ENCODE data around the gene SCAF8.
A peak's percentile ranks its signal among the peaks of the same experiment; 100 is the strongest.
"Not testable (repeated sequence)": the region's sequence is repeated elsewhere in the genome, so short reads cannot be mapped to it uniquely, and the experiment has no call there.

The SCAF8 gene

DNA sequence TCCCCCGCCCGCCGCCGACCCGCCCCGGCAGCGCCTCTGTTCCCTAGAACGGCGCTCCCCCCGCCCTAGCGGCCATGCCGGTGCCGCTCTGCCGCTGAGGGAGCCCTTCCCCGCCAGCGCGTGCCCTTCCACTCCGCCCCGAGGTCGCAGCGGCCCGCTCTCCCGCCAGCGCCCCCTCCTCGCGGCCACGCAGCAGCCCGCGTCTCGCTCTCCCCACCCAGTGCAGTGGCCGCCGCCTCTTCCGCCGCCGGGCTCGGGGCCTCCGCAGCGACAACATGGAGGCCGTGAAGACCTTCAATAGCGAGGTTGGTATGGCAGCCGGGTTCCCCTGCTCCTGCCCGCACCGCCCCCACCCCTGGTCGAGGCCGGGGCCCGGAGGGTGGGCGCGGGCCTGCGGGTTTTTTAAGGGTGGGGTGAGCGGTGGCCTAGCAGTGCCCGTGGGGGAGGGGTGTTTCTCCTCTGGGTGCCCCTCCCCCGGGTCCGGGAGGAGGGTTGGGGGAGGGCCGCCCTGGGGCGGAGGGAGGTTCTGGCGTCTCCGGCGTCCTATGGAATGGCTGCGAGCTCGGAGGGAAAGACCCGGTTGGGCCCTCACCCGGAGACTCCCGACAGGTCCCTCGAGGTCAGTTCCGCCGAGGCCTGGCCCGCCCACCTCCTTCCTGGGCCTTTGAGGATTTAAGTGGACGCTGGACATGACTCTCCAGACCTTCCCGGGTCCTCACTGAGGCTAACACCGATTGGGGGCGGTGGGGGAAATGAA lies 588 bp downstream of the SCAF8 start:
- DNase-seq: peak; percentile 93

DNA sequence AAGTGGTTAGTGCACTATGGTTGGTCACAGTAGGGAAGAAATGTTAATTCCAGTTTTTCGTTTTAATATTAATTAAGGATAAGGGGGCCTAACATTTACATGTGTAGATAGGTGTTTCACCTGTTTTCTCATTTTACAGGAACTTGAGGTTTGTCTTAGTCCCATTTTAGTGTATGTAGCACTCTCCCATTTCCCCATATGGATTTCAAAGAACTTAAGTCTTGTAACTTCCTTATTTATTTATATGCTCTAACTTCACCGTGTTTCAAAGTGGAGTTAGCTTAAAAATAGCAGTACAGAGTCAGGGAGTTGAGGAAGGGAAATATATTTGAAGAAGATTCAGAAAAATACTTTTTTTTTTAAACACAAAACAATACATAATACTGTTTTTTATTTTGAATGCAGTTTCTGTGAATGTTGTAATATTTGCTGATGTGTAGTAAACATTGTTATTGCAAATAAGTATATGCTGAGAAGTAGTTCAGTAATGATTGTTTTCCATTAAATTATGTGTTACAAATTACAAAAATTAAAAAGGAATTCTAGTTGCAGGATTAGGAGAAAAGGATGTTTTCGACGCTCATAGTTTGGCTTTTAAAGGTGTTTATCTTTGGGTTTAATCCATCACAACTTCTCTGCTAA lies 3.5 kb downstream of the SCAF8 start:
- no peak for DNase-seq

DNA sequence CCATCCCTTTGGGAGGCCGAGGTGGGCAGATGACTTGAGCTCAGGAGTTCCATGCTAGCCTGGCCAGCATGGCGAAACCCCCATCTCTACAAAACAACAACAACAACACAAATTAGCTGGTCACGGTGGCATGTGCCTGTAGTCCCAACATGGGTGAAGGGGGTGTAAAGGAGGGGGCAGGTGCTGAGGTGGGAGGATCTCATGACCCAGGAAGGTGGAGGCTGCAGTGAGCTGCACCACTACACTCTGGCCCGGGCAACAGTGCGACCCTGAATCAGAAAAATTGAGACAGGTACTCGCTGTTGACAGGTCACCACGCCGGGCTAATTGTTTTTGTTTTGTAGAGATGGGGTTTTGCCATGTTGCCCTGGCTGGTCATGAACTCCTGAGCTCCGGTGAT lies 4.2 kb downstream of the SCAF8 start:
- no peak for DNase-seq

DNA sequence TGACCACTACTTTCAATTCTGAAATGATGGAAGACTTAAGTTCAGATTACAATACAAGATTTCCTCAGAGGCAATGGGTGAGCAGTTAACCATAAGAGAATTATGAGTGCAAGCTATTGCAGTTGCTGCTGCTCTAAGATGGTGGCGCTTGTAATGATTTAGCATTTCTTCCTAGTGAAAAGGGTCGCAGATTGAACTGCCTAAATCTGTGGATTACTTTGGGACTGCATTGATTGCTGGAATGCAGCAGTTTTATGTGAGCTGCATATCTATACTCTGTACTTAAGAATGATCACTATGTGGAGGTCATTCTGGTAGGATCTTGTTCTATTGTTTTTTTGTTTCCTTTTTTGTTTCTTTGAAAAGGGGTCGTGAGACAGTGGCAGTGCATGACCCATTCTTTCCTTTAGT lies 5.3 kb downstream of the SCAF8 start:
- DNase-seq: no peak

DNA sequence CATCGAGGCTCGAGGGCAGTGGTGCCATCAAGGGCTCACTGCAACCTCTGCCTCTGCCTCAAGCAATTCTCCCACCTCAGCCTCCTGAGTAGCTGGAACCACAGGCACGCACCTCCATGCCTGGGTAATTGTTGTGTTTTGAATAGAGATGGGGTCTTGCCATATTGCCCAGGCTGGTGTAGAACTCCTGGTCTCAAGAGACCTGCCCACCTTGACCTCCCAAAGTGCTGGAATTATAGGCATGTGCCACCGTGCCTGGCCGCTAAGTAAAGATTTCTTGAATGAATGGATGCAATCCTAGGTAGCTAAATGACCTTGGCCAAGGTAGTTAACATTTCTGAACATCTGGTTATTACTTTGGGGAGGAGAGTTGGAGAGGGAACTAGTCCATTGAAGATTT lies 7.4 kb downstream of the SCAF8 start:
- no peak for DNase-seq

DNA sequence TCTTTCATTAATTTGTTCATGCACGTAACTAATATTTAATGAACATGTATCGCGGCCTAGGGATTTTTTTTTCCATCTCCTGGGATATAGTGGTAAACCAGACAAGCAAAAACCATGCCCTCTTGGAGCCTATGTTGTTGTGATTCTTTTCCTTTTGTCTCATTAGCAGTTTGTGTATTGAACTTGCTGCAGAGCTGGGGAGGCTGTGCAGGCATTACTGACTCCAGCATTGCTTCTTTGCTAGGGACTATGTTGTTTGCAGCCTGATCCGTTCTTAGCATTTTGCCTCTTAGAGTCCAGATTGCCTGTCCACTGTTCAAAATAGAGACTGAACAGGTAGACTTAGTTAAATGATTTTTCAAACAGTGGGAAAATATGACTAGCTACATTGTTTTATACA lies 9.7 kb downstream of the SCAF8 start:
- no peak for DNase-seq

DNA sequence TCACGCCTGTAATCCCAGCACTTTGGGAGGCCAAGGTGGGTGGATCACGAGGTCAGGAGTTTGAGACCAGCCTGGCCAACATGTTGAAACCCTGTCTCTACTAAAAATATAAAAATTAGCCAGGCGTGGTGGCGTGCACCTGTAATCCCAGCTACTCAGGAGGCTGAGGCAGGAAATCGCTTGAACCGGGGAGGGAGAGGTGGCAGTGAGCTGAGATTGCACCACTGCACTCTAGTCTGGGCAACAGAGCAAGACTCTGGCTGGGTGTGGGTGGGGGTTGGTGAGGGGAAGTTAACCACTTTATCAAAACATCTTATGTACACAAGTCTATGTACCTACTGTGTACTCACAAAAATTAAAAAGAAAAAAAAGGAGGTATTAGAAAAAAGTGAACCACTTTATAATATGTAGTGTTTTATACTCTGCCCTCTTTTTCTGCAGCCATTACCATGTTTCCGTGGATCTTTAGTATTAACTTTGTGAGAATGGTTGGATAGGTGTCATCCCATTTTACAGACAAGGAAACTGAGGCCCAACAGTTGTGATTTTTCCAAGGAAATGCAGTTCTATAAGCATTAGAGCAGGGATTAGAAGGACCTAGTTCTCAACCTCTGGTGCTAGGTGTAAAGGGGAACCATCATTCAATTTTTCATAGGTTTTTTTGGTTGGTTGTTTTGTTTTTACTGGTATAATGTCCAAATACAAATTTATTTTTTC lies 11.0 kb downstream of the SCAF8 start:
- not testable (repeated sequence) for DNase-seq

DNA sequence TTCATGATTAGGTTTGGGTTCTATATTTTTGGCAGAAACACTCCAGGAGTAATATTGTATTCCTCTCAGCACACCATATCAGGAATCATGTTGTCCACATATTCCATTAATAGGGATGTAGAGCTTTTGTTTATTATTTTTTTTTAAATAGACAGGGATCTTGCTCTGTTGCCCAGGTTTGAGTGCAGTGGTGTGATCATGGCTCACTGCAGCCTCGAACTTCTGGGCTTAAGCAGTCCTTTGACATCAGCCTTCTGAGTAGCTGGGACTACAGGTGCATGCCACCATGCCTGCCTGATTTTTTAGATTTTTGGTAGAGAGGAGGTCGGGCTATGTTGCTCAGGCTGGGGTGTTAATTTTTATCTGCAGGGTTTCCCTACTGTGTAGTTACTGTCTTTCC lies 12.0 kb downstream of the SCAF8 start:
- DNase-seq: no peak

DNA sequence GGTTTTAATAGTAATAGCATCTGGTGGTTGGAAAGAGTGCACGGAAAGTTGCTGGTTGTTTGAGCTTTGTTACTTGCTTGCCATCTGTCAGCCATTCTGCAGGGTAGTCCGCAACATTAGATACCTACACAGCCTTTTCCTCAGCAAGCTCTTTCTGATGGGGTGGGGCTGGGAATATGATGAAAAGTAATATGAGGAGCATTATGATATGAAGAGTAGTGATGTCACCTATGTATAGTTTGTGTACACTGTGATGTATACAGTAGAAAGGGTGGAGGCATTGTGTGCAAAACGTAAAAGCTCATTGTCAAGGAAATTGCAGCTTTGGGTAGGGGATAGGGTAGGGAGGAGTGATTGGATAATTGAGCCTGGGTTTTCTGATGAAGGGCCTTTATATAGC lies 16.1 kb downstream of the SCAF8 start:
- DNase-seq: no peak

DNA sequence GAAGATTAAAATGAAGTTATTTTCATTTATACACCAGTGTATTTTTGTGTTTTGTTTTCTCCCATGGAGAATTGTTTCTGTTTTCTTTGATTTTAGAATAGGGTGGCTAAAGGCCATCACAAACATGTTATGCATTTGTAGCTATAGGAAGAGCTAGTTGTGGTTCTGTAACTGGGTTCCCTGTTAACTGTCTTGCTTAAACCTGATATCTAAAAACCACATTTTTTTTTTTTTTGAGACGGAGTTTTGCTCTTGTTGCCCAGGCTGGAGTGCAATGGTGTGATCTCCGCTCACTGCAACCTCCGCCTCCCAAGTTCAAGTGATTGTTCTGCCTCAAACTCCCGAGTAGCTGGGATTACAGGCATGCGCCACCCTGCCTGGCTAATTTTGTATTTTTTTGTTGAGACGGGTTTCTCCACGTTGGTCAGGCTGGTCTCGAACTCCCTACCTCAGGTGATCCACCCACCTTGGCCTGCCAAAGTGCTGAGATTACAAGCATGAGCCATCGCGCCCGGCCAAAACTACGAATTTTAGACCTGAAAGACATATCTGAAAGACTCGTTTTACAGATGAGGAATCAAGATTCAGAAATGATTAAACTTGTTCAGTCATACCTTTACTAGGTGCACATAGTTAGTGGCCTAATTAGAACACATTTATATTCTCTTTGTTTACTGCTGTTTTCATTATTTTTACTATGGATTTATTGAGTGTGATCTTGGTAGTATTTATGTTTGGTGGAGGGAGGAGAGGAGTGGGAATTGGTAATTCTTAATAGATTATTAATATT lies 18.0 kb downstream of the SCAF8 start:
- no peak for DNase-seq

DNA sequence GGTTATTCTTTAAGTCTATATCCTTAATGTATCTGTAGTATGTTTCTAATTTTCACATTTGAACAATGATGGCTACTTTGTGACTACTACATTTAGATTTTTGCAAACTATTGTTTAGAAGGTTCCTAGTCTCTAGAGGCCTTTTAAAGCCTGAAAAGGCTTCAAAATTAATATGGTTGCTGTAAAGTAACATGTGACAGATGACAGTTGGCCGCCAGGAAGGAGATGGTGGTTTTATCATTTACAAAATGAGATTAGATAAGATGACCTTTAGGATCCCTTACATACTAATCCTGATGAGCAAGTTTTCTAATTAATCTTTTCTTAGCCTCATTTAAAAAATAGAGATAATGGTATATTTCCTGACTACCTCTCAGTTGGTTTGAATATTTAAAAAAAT lies 18.8 kb downstream of the SCAF8 start:
- DNase-seq: no peak

DNA sequence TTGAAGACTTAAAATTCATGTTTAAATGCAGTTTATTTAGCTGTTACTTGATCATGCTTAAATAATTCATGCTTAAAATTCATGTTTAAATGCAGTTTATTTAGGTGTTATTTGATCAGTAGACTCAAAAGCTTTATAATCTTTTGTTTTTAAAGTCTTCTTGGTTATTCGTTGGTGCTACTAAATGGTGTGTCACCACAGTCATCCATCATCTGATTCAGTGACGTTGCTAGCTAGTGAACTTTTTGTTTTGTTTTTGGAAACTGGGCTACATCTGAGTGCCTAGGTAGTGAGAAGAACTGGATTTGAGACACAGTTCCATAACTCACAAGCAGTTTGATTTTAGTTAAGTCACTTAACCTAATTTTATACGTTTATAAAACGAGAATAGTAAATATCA lies 20.9 kb downstream of the SCAF8 start:
- DNase-seq: no peak

DNA sequence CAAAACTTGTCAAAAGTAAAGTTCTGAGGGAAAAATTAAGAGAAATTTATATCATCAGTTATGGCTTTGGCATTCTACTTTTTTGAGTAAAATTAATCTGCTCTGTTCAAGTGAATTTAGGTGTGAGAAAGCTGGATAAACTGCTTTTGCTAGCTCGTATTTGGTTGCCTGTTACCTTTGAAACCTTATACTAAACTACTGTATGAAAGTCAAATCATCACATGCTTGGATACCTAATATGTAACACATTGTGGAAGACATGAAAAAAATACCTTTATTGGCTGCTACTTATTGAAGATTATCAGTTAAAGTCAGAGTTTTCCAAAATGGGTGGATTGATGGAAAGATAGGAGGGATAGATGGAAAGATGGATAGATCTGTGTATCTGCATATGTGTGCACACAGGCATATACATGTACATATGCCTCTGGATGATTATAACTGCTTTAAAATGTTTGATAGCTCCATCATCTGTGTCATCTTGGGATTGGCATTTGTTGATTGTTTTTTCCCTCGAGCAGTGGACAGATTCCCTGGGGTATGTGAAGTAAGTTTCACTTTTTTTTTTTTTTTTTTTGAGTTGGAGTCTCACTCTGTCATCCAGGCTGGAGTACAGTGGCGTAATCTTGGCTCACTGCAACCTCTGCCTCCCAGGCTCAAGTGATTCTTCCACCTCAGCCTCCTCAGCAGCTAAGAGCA lies 24.3 kb downstream of the SCAF8 start:
- no peak for DNase-seq

DNA sequence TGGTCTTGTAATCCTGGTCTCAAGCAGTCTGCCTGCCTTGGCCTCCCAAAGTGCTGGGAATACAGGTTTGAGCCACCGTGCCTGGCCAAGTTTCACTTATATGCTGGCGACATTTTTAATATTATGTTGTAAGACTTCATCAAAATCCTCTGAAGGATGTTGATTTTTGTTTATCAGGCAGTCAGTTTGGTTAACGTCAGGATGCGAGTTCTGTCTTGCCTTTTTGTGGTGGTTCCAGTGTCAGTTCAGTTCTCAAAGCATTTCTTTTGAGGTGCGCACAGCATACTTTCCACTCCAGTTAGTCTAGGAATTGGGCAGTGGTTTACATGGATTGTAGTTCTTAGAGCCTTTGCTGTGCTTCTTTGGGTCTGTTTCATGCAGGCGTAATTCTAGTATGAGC lies 24.9 kb downstream of the SCAF8 start:
- DNase-seq: no peak

DNA sequence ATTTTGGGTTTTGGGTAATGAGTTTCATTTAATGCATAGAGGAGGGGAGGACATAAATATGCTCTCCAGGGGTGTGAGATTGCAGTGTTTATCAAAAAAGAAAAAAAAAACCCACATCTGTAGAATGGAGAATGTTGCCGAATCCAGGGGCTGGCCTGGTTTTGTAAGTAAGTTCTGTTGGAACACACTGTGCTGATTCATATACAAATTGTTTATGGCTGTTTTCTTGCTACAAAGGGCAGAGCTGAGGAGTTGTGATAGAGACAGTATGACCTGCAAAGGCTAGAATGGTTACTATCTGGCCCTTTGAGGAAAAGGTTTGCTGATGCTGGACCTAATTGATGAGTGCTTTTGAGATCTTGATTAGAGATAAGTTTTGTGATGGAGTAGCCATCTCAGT lies 30.4 kb downstream of the SCAF8 start:
- DNase-seq: no peak

DNA sequence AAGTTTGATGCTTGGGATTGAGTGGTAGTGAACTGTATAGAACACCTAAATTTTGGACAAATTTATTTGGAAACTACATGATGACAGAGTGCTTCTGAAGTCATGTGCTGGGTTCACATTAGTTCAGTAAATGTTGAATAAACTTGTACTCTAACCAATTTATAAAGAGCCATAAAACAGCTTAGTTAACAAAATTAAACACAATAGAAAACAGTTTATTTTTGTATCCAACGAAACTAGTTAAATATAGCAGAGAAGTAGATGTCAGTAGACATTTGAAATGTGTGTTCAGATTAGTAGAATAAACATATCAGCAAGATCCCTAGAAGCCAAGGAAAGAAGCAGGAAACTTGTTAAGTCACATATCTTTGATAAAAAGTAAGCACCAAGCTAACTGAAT lies 32.1 kb downstream of the SCAF8 start:
- DNase-seq: no peak

DNA sequence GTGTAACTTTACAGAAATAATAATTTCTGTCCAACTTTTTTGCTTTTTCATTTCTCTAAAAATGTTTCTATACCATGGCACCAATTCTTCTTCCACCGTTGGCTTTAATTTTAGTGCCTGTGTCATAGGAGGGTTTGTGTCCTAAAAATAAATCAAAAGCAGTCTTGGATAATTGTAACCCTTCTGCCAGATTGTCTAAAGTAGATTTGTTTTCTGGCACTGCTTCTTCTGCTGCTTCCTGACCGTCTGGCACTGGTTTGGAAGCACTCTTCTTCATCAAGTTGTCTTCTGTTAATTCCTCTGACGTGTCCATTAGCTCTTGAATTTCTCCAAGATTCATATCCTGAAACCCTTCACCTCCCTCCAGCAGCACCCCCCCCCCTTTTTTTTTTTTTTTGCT lies 33.1 kb downstream of the SCAF8 start:
- DNase-seq: no peak

DNA sequence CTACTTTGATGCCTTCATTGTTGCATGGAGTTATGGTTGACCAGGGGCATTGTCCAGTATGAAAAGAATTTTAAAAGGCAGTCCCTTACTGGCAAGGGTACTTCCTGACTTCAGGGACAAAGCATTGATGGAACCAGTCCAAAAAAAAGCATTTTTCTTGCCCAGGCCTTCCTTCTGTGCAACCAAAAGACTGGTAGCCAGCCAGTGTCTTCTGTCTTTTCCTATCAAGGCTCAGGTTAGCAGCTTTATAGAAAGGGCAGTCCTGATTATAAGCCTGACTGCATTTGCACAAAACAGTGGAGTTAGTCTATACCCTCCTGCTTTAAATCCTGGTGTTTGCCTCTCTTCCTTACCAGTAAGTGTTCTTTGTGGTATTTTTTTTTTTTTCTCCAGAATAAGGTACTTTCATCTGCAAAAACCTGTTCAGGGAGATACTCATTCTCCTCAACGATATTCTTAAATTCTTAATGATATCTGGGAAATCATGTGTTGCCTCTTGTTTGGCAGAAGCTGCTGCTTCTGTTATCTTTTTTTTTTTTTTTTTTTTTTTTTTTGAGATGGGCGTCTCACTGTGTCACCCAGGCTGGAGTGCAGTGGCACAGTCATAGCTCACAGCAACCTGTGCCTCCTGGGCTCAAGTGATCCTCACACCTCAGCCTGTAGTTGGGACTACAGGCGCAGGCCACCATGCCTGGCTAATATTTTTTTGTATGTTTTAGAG lies 33.9 kb downstream of the SCAF8 start:
- no peak for DNase-seq

DNA sequence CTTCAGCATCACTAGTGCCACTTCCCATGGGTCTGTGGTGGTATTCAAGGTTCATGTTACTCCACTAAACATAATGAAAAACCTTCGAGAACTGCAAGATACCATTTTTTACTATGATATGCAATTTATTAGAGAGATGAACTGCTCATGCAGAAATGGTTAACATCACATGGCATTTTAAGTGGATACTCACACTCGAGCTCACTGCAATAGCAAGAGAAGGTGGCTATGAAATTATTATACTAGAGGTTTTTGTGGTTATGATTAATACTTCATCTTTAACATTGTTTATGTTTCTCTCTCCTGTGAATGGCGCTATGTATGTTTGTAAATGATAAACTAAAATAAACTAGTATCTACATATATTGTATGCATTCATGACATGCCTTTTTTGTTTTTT lies 35.1 kb downstream of the SCAF8 start:
- DNase-seq: no peak

DNA sequence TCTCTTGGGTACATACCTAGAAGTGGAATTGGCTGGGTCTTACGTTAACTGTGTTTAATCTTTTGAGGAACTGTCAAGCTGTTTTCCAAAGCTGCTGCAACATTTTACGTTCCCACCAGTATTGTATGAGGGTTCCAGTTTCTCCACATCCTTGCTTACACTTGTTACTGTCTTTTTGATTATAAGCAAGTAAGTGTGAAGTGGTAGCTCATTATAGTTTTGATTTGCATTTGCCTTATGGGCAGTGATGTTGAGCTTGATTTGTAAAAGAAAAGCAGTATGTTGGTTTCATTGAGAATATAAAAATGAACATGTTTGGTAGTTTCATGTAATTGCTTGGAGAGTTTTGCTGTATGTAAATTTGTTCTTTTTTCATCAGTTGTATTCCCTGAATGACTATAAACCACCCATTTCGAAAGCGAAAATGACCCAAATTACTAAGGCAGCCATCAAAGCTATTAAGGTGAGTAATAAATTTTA lies 40.4 kb downstream of the SCAF8 start:
- DNase-seq: no peak

DNA sequence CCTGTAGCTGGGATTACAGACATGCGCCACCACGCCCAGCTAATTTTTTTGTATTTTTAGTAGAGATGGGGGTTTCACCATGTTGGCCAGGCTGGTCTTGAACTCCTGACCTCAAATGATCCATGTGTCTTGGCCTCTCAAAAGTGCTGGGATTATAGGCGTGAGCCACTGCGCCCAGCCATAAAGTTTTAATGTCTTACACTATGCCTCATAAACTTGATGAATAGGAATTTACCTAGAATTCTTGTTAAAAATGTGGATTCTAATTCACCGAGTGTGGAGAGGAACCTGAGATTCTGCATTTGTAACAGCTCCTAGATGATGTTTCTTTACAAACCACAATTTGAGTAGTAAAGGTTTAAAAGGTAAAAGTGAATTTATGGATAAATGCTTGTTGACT lies 45.9 kb downstream of the SCAF8 start:
- DNase-seq: not testable (repeated sequence)

DNA sequence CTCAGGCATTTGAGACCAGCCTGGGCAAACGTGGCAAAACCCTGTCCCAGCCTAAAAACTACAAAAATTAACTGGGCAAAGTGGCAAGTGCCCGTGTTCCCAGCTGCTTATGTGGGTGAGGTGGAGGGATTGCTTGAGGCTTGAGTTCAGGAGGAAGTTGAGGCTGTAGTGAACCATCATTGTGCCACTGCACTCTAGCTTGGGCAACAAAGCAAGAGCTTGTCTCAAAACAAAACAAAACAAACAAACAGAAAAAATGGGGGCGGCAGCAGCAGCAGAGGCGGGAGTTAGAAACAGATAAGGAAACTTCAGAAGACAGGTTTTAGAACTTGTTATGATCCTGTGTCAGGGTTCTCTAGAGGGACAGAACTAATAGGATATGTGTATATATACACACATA lies 49.0 kb downstream of the SCAF8 start:
- DNase-seq: no peak

All from 8988T (cell line).